ENCODE measurements around the gene MEGF6.

DNA sequence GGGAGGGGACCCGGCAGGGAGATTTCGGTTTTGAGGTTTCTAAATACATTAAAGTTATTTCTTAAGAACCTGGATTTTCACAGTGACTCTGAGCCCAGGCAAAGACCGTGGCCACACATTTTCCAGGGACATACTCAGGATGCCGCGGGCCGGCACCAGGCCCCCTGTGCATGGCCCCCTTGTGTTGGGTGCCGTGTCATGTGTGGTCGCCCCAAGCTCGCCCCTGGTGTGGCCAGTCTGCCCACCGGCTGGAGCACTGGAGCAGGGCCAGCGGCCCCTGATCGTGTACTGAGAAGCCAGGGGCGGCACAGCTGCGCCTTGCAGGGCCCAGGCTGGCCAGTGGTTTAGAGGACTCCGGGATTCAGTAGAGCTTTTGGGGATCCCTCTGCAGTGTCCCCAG lies 130.3 kb downstream of the MEGF6 start:
- TF ChIP-seq EZH2 (IDR thresholded peaks at IDR 0.05; ENCODE audit: low read depth), result no peak
- TF ChIP-seq, protein P1, sequence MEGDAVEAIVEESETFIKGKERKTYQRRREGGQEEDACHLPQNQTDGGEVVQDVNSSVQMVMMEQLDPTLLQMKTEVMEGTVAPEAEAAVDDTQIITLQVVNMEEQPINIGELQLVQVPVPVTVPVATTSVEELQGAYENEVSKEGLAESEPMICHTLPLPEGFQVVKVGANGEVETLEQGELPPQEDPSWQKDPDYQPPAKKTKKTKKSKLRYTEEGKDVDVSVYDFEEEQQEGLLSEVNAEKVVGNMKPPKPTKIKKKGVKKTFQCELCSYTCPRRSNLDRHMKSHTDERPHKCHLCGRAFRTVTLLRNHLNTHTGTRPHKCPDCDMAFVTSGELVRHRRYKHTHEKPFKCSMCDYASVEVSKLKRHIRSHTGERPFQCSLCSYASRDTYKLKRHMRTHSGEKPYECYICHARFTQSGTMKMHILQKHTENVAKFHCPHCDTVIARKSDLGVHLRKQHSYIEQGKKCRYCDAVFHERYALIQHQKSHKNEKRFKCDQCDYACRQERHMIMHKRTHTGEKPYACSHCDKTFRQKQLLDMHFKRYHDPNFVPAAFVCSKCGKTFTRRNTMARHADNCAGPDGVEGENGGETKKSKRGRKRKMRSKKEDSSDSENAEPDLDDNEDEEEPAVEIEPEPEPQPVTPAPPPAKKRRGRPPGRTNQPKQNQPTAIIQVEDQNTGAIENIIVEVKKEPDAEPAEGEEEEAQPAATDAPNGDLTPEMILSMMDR (conservative IDR thresholded peaks at IDR 0.05), result no peak

All from PC-9 (cell line).